Neural cell (in vitro differentiated cells): Measurements from ENCODE around the gene TAF3. TPM values are rescaled to one million over a fixed set of nuclear protein-coding genes. Genes with fewer than 3 reads are reported as not detected.
"Not testable (repeated sequence)": the region's sequence is repeated elsewhere in the genome, so short reads cannot be mapped to it uniquely, and the experiment has no call there.

Experiments used
- H2AFZ ChIP-seq: fragments of 200-600, 300-800 bp; sonication (generic), shearing (Covaris generic); 2 replicates; pipeline ENCODE4 v1.6.0; 2014; ENCODE audit warnings: low read depth, mild to moderate bottlenecking, antibody characterized with exemption, low read length, moderate library complexity
- H3F3A ChIP-seq: fragments of 200-600 bp; shearing (Covaris generic); 2 replicates; pipeline ENCODE4 v1.6.1; 2016; ENCODE audit warnings: mild to moderate bottlenecking, moderate library complexity, mixed read lengths, antibody characterized with exemption, low read length; ENCODE audit not compliant: insufficient read depth, poor library complexity, severe bottlenecking
- H3K27ac ChIP-seq: fragments of 200-600, 300-800 bp; sonication (generic), shearing (Covaris generic); 2 replicates; pipeline ENCODE4 v1.5.1; 2014; ENCODE audit warnings: mild to moderate bottlenecking, low read length, moderate library complexity
- H3K27me3 ChIP-seq: fragments of 300-800, 200-600 bp; sonication (generic), shearing (Covaris generic); 2 replicates; pipeline ENCODE4 v1.6.0; 2014; ENCODE audit warnings: mild to moderate bottlenecking, low read depth, low read length, moderate library complexity; ENCODE audit not compliant: insufficient read depth
- H3K36me3 ChIP-seq: fragments of 300-800, 200-600 bp; sonication (generic), shearing (Covaris generic); 2 replicates; pipeline ENCODE4 v1.5.1; 2014; ENCODE audit warnings: mild to moderate bottlenecking, antibody characterized with exemption, low read length, moderate library complexity; ENCODE audit not compliant: insufficient read depth
- H3K4me2 ChIP-seq: fragments of 300-800, 200-600 bp; sonication (generic), shearing (Covaris generic); 2 replicates; pipeline ENCODE4 v1.6.0; 2014; ENCODE audit warnings: mild to moderate bottlenecking, low read length
- H3K4me3 ChIP-seq: fragments of 300-800, 200-600 bp; sonication (generic), shearing (Covaris generic); 2 replicates; pipeline ENCODE4 v1.5.1; 2014; ENCODE audit warnings: mild to moderate bottlenecking, low read length, moderate library complexity
- H3K79me2 ChIP-seq: fragments of 200-600 bp; shearing (Covaris generic); replicated peaks from 2 replicates; pipeline ENCODE4 v1.6.0; 2014; ENCODE audit warnings: mild to moderate bottlenecking, low read length, moderate library complexity; ENCODE audit not compliant: insufficient read depth
- H3K9ac ChIP-seq: fragments of 300-800, 200-600 bp; sonication (generic), shearing (Covaris generic); 2 replicates; pipeline ENCODE4 v1.6.1; 2016; ENCODE audit warnings: mild to moderate bottlenecking, low read length, mixed read lengths
- H3K9me2 ChIP-seq: fragments of 200-600 bp; shearing (Covaris generic); 2 replicates; pipeline ENCODE4 v1.6.1; 2016; ENCODE audit warnings: mild to moderate bottlenecking, low read length, mixed read lengths; ENCODE audit not compliant: insufficient read depth
- H3K9me3 ChIP-seq: fragments of 200-600, 300-800 bp; sonication (generic), shearing (Covaris generic); 2 replicates; pipeline ENCODE4 v1.6.1; 2016; ENCODE audit warnings: mild to moderate bottlenecking, mixed run types, low read length, moderate library complexity, mixed read lengths
- H4K20me1 ChIP-seq: fragments of 200-600 bp; shearing (Covaris generic); 2 replicates; pipeline ENCODE4 v1.6.1; 2016; ENCODE audit warnings: mild to moderate bottlenecking, mixed run types; ENCODE audit not compliant: insufficient read depth
- CTCF ChIP-seq: fragments of 450-650 bp; IDR thresholded peaks from 2 replicates; pipeline ENCODE4 v1.5.1; 2014; ENCODE audit warnings: antibody characterized with exemption, mild to moderate bottlenecking, moderate library complexity; ENCODE audit not compliant: poor library complexity, severe bottlenecking
- EP300 ChIP-seq: fragments of 450-650 bp; conservative IDR thresholded peaks from 2 replicates; pipeline ENCODE4 v1.6.1; 2014; ENCODE audit warnings: antibody characterized with exemption, mild to moderate bottlenecking, moderate library complexity; ENCODE audit not compliant: poor library complexity, severe bottlenecking
- EZH2 ChIP-seq: fragments of 200-600, 300-800 bp; shearing (Covaris generic), sonication (generic); IDR thresholded peaks from 2 replicates; pipeline ENCODE4 v1.6.1; 2014; ENCODE audit warnings: antibody characterized with exemption, low read length, borderline replicate concordance, mild to moderate bottlenecking; ENCODE audit not compliant: insufficient read depth, poor library complexity, severe bottlenecking
- MXI1 ChIP-seq: fragments of 450-650 bp; conservative IDR thresholded peaks from 2 replicates; pipeline ENCODE4 v1.6.1; 2014; ENCODE audit warnings: antibody characterized with exemption, mild to moderate bottlenecking; ENCODE audit not compliant: poor library complexity, severe bottlenecking
- POLR2AphosphoS5 ChIP-seq: IDR thresholded peaks from 2 replicates; pipeline ENCODE4 v1.6.1; 2012
- RAD21 ChIP-seq: fragments of 450-650 bp; conservative IDR thresholded peaks from 2 replicates; pipeline ENCODE4 v1.6.1; 2014; ENCODE audit warnings: antibody characterized with exemption, mild to moderate bottlenecking, moderate library complexity
- REST ChIP-seq: IDR thresholded peaks from 2 replicates; pipeline ENCODE4 v1.6.1; 2012; ENCODE audit warnings: borderline replicate concordance
- SMC3 ChIP-seq: fragments of 450-650 bp; conservative IDR thresholded peaks from 2 replicates; pipeline ENCODE4 v1.6.1; 2014; ENCODE audit warnings: antibody characterized with exemption, mild to moderate bottlenecking, moderate library complexity; ENCODE audit not compliant: poor library complexity
- TAF1 ChIP-seq: IDR thresholded peaks from 2 replicates; pipeline ENCODE4 v1.6.1; 2012; ENCODE audit warnings: low read depth
- polyA plus RNA-seq: library from polyadenylated mRNA; depleted of rRNA; stranded (reverse); fragments of >200 nt; gene quantifications from 2 replicates; pipeline ENCODE4 v1.2.3, GENCODE V29; 2014

The TAF3 gene
- polyA plus RNA-seq, 1 donor from 2014 or later, result 2.0 TPM

- Histone ChIP-seq H3K4me3 (no peak overlapping the region), H3K4me2 (no peak overlapping the region), H3K36me3 (peaks cover 8% of the 10 kb centered on the region), H3K9ac (no peak overlapping the region), H3K9me2 (no peaks in the 10 kb centered on the region), H2AFZ (no peak overlapping the region), H3K79me2 (no peaks in the 10 kb centered on the region), H3K27me3 (no peaks in the 10 kb centered on the region), H3F3A (no peaks in the 10 kb centered on the region), H4K20me1 (no peaks in the 10 kb centered on the region), H3K9me3 (no peaks in the 10 kb centered on the region), H3K27ac (no peak overlapping the region)
- TF ChIP-seq EZH2 (no peak), CTCF (no peak), TAF1 (no peak), REST (no peak), POLR2AphosphoS5 (no peak), RAD21 (no peak), EP300 (no peak), SMC3 (no peak), MXI1 (no peak)
Observed at GRCh38 chr10:7810443-7810842, 7.9 kb upstream of the TAF3 start.

- H3K36me3 ChIP-seq, result peaks cover 8% of the 10 kb centered on the region
- H3K79me2 ChIP-seq, result no peaks in the 10 kb centered on the region
- no peak overlapping the region for H2AFZ ChIP-seq
- no peaks in the 10 kb centered on the region for H3K9me3 ChIP-seq
- no peak overlapping the region for H3K4me2 ChIP-seq
- no peak overlapping the region for H3K4me3 ChIP-seq
- no peak for TF ChIP-seq MXI1
- TF ChIP-seq TAF1, result no peak
- TF ChIP-seq EP300, result no peak
- TF ChIP-seq EZH2, result no peak
- TF ChIP-seq REST, result no peak
- no peak for TF ChIP-seq SMC3
- TF ChIP-seq POLR2AphosphoS5, result no peak
- no peaks in the 10 kb centered on the region for H4K20me1 ChIP-seq
- H3K27ac ChIP-seq, result no peak overlapping the region
- H3K27me3 ChIP-seq, result no peaks in the 10 kb centered on the region
- no peak overlapping the region for H3K9ac ChIP-seq
- H3K9me2 ChIP-seq, result no peaks in the 10 kb centered on the region
- H3F3A ChIP-seq, result no peaks in the 10 kb centered on the region
Observed at GRCh38 chr10:7811000-7811399, 7.3 kb upstream of the TAF3 start.

- H3K9ac ChIP-seq, H4K20me1 ChIP-seq, H3K36me3 ChIP-seq, H3K4me2 ChIP-seq, H3K9me2 ChIP-seq, H3F3A ChIP-seq, H3K4me3 ChIP-seq, H2AFZ ChIP-seq, H3K27me3 ChIP-seq, H3K27ac ChIP-seq, H3K79me2 ChIP-seq, H3K9me3 ChIP-seq: not testable (repeated sequence)
Observed at GRCh38 chr10:7811743-7812142, 6.6 kb upstream of the TAF3 start.
